HG02840 (cell line): ENCODE results near the gene EYS.
"Not testable (repeated sequence)": the region's sequence is repeated elsewhere in the genome, so short reads cannot be mapped to it uniquely, and the experiment has no call there.

Source experiments
- ATAC-seq: cut with Tn5 transposase; IDR thresholded peaks from one replicate; pipeline ENCODE4 v1.9.1; 2021; ENCODE audit warnings: mild to moderate bottlenecking, moderate library complexity, moderate number of reproducible peaks; ENCODE audit not compliant: unreplicated experiment, low FRiP score

Gene EYS

DNA sequence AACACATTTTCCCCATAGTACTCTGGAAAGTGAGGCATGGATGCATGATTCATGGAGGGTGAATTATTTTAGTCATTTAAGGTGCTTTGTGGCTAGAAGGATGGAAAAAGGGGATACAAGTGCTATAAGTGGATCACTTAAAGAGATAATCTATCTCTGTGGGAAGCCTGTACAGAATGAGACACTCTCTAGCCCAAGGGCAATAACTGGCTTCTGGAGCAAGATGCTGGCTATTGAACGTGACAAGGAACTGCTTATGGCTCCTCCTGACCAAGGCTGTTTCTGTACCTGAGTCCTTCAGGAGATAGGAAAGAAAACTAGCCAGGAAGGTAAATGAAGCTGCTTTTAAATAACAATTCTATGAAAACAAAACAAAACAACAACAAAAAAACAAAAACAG, 590.7 kb downstream of the EYS start:
- no peak for ATAC-seq

DNA sequence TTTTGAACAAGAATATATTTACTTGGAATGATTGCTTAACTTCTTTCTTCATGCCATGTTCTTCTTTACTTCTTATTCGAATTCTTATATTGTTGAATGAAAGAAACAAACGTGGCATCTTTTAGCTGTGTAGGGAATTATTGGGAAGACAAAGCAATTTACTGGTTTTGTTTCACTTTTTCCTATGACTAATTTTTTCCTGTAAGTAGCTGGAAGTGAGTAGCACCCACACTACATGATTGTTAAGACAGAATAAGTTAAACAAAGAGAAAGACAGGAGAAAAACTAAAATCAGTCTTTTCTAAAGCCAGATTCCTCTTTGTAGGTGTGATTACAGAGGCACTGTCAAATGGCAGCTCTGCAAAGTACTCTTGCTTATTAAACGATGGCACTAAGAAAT, 593.4 kb downstream of the EYS start:
- no peak for ATAC-seq

DNA sequence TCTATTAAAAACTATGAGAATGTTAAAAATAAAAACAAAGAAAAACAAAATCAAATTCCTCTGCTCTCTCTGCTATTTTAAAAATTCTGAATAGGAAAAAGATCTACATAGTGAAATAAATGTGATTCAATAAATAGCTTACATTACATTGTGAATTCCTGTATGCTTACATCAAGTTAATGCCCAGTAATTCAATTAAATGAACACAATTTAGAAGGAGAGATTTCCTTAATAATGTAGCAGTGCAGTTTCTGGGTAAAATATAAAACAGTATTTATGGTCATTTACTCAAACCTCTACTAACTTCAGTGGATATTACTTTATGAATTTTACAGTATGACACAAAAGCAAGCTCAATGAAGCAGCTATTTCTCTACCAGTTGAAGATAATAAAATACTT, 594.6 kb downstream of the EYS start:
- no peak for ATAC-seq

DNA sequence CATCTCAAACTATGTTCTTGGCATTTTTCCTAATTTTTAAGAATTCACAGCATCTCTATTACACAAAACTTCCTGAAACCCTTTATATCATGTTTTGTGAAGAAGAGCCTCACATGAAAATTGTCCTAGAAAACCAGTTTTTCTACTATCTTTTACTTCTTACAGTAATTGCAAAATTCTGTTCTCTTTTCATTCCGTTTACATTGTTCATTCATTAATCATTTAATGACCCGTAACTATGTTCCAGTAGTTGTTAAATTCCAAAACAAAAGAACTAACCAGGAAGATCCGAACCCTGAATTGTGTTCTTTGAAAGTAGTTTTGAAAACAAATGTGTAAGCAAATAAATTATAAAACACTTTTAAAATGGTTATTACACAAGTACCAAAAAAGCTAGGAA, 597.0 kb downstream of the EYS start:
- ATAC-seq, result no peak

DNA sequence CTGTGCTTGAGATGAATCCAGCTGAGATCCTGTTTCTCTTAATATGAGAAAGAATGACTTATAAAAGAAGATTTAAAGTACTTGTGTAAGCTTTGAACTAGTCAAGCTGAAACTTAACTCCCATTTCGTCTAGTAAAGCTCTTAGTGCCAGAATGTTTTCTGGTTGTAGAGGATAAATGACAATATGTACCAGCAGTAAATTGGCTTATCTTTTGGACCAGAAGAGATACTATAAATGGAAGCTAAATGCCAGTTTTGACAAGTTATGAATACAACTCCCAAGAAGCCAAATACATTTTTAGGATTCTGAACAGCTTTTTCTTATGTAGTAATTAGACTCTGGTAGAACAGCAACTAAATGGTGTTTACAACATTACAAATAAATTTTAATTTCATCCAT, 608.7 kb downstream of the EYS start:
- ATAC-seq, result no peak

DNA sequence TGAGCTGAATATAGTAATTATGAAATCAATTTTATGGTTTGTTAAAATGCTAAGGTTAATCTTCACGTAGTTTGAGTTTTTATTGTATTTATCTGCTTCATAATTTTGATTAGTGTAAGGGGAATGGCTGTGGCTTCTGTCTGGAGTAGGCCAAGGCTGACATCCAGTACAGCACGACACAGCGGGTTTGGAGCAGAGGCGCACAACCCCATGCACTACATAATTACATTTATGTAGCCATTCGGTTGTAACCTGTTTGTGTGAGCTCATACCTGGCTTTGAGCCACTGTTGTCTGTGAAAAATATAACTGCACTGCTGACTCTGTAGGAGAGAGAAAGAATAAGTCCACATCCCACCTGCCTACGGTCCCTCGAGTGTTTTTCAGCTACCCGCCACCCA, 615.5 kb downstream of the EYS start:
- no peak for ATAC-seq

DNA sequence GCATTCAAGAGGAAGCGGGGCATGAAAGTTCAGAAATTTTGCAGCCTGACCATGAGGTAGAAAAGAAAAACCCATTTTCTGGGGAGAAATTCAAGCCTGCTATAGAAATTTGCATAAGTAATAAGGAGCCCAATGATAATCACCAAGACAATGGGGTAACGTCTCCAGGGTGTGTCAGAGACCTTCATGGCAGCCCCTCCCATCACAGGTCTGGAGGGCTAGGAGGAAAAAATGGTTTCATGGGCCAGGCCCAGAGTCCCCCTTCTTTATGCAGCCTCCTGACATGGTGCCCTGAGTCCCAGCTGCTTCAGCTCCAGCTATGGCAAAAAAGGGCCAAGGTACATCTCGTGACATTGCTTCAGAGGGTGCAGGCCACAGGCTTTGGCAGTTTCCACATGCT, 618.5 kb downstream of the EYS start:
- no peak for ATAC-seq

DNA sequence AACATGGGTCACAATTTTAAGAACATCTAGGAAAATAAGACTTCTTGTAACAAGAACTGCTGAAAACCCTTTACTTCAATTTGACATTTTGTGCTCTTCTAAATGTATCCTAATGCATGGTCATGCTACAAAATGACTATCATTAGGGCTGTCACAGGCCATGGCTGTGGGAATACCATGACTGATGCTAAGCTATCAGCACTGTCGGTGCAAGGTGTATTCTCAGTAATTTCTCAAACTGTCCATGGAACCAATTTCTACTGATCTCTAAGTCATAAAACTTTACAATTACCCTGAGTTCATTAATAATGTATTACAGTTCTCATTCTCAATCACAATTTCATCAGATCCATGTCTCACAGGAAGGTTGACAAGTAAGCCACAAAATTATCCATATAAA, 625.3 kb downstream of the EYS start:
- ATAC-seq, result no peak

DNA sequence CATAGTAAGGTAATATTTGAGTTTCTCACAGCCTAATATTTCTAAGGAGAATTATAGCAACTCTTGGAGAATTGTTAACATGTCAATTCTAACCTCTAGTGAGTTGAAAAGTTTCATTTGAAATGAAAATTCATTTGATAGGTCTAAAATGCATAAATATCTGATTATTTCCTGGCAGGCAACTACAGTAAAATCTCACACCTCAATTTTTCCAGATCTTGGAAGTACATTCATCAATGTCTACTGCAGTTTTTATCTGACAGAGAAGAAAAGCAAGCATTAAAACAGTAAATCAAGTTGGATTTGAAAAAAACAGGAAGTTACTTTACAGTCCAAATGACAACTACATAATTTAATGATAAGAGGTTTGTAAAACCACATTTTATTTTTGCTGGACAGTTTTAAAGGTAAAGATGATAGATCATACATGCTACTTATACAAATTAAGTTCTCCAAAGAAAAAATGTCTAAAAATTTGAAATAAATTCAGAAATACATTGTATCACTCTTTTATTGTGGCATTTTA, 631.3 kb downstream of the EYS start:
- ATAC-seq, result no peak

DNA sequence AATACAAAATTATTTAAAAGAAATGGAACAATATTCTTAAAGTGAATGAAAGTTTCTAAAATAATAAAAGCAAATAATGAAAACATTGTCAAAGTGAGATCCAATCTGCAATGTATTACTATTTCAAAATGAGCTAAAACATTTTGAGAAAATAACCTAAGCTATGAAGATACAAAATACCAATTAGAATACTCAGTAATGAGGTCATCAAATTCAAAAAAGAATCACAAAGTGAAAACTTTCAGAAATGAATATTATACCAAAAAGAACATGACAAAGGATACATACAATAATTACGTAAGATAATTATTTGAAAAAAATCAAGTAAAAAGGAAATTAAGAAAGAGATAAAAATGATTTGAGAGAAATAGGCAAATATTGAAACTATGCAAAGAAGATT, 634.5 kb downstream of the EYS start:
- ATAC-seq, result no peak

DNA sequence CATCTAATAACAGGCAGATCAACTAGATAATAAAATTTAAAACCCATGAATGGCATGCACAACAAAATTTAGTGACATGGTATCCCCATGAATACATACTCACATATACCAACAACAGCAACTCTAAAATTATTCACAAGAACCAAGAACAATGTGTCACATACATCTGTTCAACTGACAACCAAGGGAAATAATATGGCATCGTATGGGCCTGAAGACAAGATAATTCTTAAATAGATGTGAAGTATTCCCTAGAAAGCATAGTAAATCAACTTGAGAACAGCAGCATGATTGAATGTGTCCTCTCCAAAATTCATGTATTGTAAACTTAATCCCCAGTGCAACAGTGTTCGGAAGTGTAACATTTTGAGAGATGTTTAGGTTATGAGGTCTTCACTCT, 635.5 kb downstream of the EYS start:
- no peak for ATAC-seq

DNA sequence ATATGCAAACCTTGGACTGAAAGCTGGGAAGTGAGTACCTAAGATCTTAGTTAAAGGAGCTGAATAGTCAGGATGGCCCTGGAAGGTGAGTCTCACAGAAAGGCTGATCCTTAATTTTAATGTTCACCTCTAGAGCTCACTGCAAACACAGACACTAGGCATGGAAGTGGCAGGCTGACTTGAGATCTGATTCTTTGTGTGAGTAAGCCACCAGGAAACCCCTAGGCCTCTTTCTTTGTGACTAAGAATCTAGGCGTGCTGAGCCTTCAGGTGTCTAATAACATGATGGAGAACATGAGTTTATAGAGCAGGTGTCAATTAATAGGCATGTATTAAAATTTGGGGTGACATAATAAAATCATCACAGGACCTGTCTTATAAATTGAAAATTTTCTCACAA, 642.2 kb downstream of the EYS start:
- ATAC-seq, result no peak

DNA sequence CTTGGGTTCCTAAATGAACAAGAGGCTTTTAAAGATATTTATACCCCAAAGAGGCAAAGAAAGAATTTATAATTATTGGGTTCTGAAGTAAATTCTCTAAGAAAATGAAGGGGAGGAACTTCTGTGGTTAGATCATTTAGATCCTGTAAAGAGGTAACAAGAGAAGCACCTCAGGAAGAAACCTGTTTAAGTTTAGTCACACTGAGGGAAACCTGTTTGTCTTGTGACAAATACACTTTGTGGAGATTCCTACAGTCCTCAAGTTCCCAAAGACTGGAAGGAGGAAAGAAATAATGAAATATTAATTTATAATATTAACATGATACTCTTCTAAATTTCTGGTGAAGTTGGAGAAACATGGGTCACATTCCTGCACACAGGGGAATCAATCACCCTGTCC, 647.5 kb downstream of the EYS start:
- ATAC-seq, result no peak

DNA sequence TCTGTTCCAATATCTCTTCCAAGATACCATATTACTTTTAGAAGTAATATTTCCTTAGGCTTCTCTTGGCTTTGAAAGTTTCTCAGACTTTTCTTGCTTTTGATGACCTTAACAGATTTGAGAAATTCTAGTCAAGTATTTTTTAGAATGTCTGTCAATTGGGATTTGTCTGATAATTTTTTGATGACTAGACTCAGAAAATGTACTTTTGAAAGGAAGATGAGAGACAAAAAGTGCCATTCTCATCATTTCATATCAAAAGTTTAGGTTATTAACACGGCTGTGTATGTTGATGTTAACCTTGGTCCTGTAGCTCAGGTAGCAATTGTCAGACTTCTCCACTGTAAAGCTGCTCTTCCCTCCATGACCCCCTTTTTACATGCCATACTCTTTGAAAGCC, 651.5 kb downstream of the EYS start:
- ATAC-seq, result no peak

DNA sequence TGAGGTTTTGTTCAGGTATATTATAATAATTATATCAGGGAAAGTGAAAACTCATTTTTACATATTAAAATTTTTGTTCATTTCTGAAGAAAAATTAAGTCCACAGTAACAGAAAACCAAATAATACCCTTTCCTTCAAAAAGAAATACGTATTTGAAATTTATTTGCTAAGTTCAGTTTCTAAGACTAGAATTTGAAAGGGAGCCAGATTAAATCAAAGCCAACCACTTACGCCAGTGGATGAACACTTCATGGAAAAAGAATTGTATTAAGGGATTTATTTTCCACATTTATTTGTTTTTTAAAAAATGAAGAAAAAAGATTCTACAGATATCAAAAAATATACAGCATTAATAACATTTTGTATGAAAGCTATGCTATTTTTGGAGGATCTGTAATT, 654.4 kb downstream of the EYS start:
- ATAC-seq, result no peak

DNA sequence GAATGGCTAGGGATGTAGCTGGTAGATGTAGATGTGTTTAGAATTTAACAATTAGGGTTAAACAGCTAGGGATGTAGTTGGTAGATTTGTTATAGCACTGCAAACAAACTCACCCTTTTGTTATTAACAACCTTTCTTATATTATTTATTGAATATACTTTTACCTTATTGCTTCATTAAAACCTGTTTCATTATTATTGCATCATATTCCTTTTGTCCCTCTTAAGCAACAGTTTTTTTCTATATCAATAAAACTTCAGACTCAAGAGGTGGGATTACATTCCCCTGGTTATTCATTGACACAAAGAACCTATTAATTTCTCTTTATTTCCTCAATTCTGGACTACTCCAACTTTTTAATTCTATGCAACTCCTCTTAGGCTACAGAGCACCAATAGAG, 661.2 kb downstream of the EYS start:
- ATAC-seq, result no peak

DNA sequence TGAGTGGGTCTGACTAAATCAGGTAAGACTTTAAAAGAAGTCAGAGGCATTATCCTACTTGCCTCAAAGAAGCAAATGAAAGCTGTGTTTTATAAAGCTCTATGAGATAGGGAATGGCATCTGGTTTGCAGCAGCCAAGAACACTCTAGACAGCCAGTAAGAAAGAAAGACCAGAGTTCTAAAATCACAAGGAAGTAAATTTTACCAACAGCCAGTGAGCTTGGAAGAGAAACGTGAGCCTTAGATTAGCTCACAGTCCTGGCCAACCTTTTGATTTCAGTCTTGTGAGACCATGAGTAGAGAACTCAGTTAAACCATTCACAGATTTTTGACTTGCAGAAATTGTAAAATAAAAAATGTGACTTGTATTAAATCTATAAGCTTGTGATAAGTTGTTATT, 693.0 kb downstream of the EYS start:
- no peak for ATAC-seq

DNA sequence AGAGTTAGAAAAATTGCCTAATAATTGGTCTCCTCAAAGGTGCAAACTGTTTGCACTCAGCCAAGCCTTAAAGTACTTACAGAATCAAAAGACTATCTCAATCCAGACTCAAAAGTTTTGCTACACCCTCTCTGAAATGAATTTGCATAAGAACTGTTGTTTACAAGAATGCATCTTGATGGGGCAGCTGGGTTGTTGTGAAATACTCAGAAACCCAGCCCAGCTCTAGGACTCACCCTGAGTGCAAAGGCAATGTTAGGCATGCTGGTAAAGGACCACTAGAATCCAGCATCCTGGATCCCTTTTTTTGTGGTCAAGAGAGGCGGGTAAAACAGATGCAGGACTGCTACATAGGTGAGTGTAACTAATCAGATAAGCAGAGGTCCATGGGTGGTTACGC, 700.2 kb downstream of the EYS start:
- no peak for ATAC-seq

DNA sequence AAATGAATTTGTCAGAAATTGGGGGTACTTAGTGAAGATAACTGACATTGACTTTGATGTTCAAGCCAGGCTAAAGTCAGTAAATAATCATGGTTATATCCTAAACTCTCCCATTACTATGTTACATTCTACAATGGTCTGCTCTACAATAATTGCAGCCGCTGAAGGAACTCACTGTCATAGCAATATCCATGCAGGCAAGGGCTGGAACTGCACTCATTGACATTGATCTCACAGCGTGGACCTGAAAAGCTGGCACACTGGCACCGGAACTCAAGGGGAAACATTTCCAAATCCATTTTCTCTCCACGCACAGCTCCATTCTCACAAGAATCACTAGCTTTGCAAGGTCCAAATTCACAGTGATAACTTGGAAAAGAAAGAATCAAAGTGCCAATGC, 702.7 kb downstream of the EYS start:
- no peak for ATAC-seq

DNA sequence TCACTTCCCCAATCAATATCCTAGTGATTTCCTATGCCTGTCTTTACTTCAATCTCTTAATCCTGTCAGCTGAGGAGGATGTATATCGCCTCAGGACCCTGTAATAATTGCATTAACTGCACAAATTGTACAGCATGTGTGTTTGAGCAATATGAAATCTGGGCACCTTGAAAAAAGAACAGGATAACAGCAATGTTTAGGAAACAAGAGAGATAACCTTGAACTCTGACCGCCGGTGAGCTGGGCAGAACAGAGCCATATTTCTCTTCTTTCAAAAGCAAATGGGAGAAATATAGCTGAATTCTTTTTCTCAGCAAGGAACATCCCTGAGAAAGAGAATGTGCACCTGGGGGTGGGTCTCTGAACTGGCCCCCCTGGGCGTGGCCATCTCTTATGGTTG, 704.1 kb downstream of the EYS start:
- ATAC-seq, result not testable (repeated sequence)

DNA sequence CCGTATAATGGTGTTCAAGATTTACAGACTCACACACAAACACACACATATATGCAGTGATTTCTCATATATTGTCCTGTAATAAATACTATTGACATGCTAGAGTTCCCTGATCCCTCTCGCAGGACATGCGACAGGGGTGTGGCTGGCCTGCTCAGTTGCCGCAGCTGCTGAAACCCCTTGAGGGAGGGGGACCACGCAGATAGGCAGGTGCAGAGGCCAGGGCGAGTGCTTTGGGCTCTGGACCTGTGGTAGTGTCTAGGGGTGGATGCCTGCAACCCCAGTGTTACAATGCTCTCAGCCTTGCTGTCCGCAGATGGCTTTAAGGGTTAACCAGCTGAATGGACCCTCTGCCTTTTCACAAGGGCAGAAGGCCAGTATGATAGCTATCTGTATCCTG, 706.2 kb downstream of the EYS start:
- no peak for ATAC-seq

DNA sequence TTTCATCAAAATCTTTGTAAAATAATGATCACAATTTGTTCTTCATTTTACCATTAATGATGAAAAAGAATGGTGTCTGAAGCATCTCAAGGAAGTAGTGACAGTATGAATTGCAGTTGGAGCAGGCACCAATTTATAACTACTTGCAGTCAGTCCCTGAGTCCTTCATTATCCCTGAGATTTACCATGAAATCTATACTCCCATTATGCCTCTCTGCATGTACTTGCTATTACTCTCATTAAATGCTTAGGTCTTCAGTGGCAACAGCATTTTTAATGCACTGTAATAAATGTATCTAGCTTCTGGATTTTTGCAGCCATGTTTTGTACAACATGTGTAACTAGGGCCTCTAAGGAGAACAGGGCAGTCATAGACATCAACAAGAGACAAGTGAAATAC, 708.8 kb downstream of the EYS start:
- ATAC-seq, result no peak

DNA sequence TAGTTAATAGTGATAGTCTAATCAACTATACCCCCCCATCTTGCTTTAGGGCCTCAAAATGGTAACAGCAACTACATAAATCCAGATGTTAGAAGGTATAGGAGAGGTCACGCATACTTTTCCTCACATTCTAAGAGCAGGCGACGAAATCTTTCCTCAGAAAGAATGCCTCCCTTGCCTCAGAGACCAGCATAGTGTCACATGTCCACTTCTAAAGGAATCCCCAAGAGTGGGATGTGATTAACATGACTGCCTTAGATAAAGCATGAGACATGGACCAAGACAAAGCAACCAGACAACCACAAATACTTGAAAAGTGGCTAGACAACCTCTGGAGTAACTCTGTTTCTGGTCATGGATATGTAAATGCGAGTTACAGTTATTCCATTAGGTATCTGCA, 710.7 kb downstream of the EYS start:
- no peak for ATAC-seq
